ENCODE measurements around the gene TEX22.

GRCh38 chr14:105436402-105436801, 38.1 kb downstream of the TEX22 start:
- TF ChIP-seq, protein P1, sequence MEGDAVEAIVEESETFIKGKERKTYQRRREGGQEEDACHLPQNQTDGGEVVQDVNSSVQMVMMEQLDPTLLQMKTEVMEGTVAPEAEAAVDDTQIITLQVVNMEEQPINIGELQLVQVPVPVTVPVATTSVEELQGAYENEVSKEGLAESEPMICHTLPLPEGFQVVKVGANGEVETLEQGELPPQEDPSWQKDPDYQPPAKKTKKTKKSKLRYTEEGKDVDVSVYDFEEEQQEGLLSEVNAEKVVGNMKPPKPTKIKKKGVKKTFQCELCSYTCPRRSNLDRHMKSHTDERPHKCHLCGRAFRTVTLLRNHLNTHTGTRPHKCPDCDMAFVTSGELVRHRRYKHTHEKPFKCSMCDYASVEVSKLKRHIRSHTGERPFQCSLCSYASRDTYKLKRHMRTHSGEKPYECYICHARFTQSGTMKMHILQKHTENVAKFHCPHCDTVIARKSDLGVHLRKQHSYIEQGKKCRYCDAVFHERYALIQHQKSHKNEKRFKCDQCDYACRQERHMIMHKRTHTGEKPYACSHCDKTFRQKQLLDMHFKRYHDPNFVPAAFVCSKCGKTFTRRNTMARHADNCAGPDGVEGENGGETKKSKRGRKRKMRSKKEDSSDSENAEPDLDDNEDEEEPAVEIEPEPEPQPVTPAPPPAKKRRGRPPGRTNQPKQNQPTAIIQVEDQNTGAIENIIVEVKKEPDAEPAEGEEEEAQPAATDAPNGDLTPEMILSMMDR (conservative IDR thresholded peaks at IDR 0.05; ENCODE audit: low read length) = no peak
- no peak for TF ChIP-seq EZH2phosphoT487 (IDR thresholded peaks at IDR 0.05; ENCODE audit: borderline replicate concordance)

Data from Loucy (cell line).